GM12878 (cell line): ENCODE data around the gene MCM9. TPM values are rescaled to one million over a fixed set of nuclear protein-coding genes. Genes with fewer than 3 reads are reported as not detected.

Source experiments
- ATAC-seq: fragments of 200-7000 bp; cut with Tn5 transposase; 3 replicates; pipeline ENCODE4 v1.9.1; 2020; ENCODE audit warnings: mild to moderate bottlenecking, moderate library complexity
- BruUV-seq: library from RNA; stranded (reverse); fragments of 400-500 nt; replicated peaks from 2 replicates; lab custom pipeline; 2021; lab: Mats Ljungman, UMichigan
- CTCF ChIA-PET: fragments of 300-600 bp; sonication (Branson Sonifier 250); formaldehyde crosslinking; extraction: SDS; loops from one replicate; lab custom pipeline; 2021; ENCODE audit warnings: inconsistent platforms; lab: Yijun Ruan, JAX
- POLR2A ChIA-PET: fragments of 350-600 bp; formaldehyde crosslinking; extraction: SDS; loops from one replicate; lab custom pipeline; 2021; ENCODE audit warnings: inconsistent platforms; lab: Charles Lee
- RAD21 ChIA-PET: fragments of 300-600 bp; sonication (Branson Sonifier 250); formaldehyde crosslinking; loops from one replicate; lab custom pipeline; 2023; ENCODE audit warnings: antibody characterized with exemption; ENCODE audit not compliant: unreplicated experiment; lab: Charles Lee
- SMC1A ChIA-PET: fragments of 300-600 bp; sonication (Branson Sonifier 250); formaldehyde crosslinking; loops from one replicate; lab custom pipeline; 2023; ENCODE audit not compliant: unreplicated experiment, uncharacterized antibody; lab: Charles Lee
- DNase-seq: peaks from one replicate; pipeline ENCODE4 v3.0.0-alpha.2; 2011; ENCODE audit warnings: low read depth, low spot score
- FAIRE-seq: peaks from 3 replicates; lab custom pipeline; 2011; peaks lifted over from hg19 to GRCh38; lab: Jason Lieb, UNC
- H2AFZ ChIP-seq: 2 replicates; pipeline ENCODE4 v1.6.0; 2011; ENCODE audit warnings: low read depth, low read length, control low read depth; ENCODE audit not compliant: control insufficient read depth
- H3K27ac ChIP-seq: 2 replicates; pipeline ENCODE4 v1.5.1; 2011; ENCODE audit warnings: control low read depth; ENCODE audit not compliant: control insufficient read depth, insufficient read depth
- H3K27me3 ChIP-seq, 2 experiments: replicated peaks in 1 of 2; 2 replicates each; pipeline versions ENCODE4 v1.6.0 to v1.6.1; 2011; ENCODE audit warnings: low read length in 1 of 2; ENCODE audit not compliant: control insufficient read depth in 2 of 2, insufficient read depth in 2 of 2
- H3K36me3 ChIP-seq, 2 experiments: 2 replicates each; pipeline ENCODE4 v1.5.1; 2011; ENCODE audit warnings: low read length in 1 of 2; ENCODE audit not compliant: control insufficient read depth in 2 of 2, insufficient read depth in 2 of 2
- H3K4me1 ChIP-seq: 2 replicates; pipeline ENCODE4 v1.6.1; 2011; ENCODE audit warnings: mild to moderate bottlenecking, low read length, moderate library complexity, mixed read lengths; ENCODE audit not compliant: control insufficient read depth, insufficient read depth
- H3K4me2 ChIP-seq: 2 replicates; pipeline ENCODE4 v1.6.0; 2011; ENCODE audit warnings: control low read depth; ENCODE audit not compliant: control insufficient read depth, insufficient read depth
- H3K4me3 ChIP-seq: fragments of 200-600 bp; sonication (generic); 2 replicates; pipeline ENCODE4 v1.5.1; 2016
- H3K79me2 ChIP-seq: 2 replicates; pipeline ENCODE4 v1.6.0; 2011; ENCODE audit warnings: low read length; ENCODE audit not compliant: control insufficient read depth, insufficient read depth
- H3K9ac ChIP-seq: 2 replicates; pipeline ENCODE4 v1.8.0; 2011; ENCODE audit warnings: low read length, control low read depth, mixed read lengths; ENCODE audit not compliant: control insufficient read depth, insufficient read depth
- H3K9me3 ChIP-seq: replicated peaks from 3 replicates; pipeline ENCODE4 v1.5.1; 2011; ENCODE audit warnings: mild to moderate bottlenecking, low read length; ENCODE audit not compliant: control insufficient read depth, insufficient read depth
- H4K20me1 ChIP-seq: 2 replicates; pipeline ENCODE4 v1.6.0; 2011; ENCODE audit not compliant: control insufficient read depth, insufficient read depth
- IKZF2 ChIP-seq, 2 experiments: fragments of 450-650 bp; IDR thresholded peaks; 2 replicates each; pipeline ENCODE4 v1.6.1; 2017; ENCODE audit warnings: mild to moderate bottlenecking in 2 of 2, moderate library complexity in 2 of 2
- NBN ChIP-seq: fragments of 450-650 bp; IDR thresholded peaks from 2 replicates; pipeline ENCODE4 v1.6.1; 2016
- NFIC ChIP-seq: IDR thresholded peaks from 2 replicates; pipeline ENCODE4 v1.6.1; 2012; ENCODE audit warnings: low read depth, mild to moderate bottlenecking, inconsistent platforms, low read length, moderate library complexity
- NFXL1 ChIP-seq: fragments of 450-650 bp; IDR thresholded peaks from 2 replicates; pipeline ENCODE4 v1.6.1; 2017; ENCODE audit warnings: antibody characterized with exemption, mild to moderate bottlenecking, borderline replicate concordance
- RUNX3 ChIP-seq: IDR thresholded peaks from 2 replicates; pipeline ENCODE4 v1.6.1; 2012; ENCODE audit warnings: low read length, inconsistent platforms
- SIX5 ChIP-seq: IDR thresholded peaks from 2 replicates; pipeline ENCODE4 v1.6.1; 2011; ENCODE audit warnings: mild to moderate bottlenecking, low read depth, low read length, moderate library complexity; ENCODE audit not compliant: severe bottlenecking
- SREBF2 ChIP-seq: IDR thresholded peaks from 2 replicates; pipeline ENCODE4 v1.6.1; 2012; ENCODE audit warnings: mild to moderate bottlenecking, low read length
- STAT1 ChIP-seq: fragments of 450-650 bp; conservative IDR thresholded peaks from 2 replicates; pipeline ENCODE4 v1.6.1; 2014; ENCODE audit warnings: antibody characterized with exemption, mild to moderate bottlenecking
- SUPT20H ChIP-seq: IDR thresholded peaks from 2 replicates; pipeline ENCODE4 v1.6.1; 2011; ENCODE audit warnings: low read depth, mild to moderate bottlenecking, low read length, moderate library complexity, borderline replicate concordance; ENCODE audit not compliant: control insufficient read depth
- SUZ12 ChIP-seq: fragments of 200-600 bp; sonication (generic); IDR thresholded peaks from one replicate; pipeline ENCODE4 v1.6.1; 2018; ENCODE audit warnings: antibody characterized with exemption, mild to moderate bottlenecking; ENCODE audit not compliant: unreplicated experiment
- TARDBP ChIP-seq: IDR thresholded peaks from 2 replicates; pipeline ENCODE4 v1.6.1; 2016; ENCODE audit warnings: borderline replicate concordance
- TCF7 ChIP-seq: IDR thresholded peaks from 2 replicates; pipeline ENCODE4 v1.6.1; 2014; ENCODE audit warnings: antibody characterized with exemption, borderline replicate concordance
- YY1 ChIP-seq: IDR thresholded peaks from 2 replicates; pipeline ENCODE4 v1.6.1; 2011; ENCODE audit warnings: low read depth, mild to moderate bottlenecking, low read length
- WGBS: methylation state at CpG from one replicate; pipeline ENCODE4 v1.1.6; 2016; ENCODE audit warnings: low lambda C conversion rate; ENCODE audit not compliant: insufficient replicate concordance, insufficient coverage; ENCODE audit errors: missing lambda C conversion rate; 5-methylcytosine and 5-hydroxymethylcytosine counted together
- in situ Hi-C: fragments of 300-500 bp; cut with MboI; formaldehyde crosslinking; loops from 9 replicates; pipeline ENCODE4 v1.14.3; 2018; ENCODE audit warnings: mixed read lengths
- intact Hi-C: fragments of 100-400 bp; cut with micrococcal nuclease; formaldehyde crosslinking; loops from one replicate; pipeline ENCODE4 v1.14.2; 2022; ENCODE audit not compliant: unreplicated experiment
- polyA plus RNA-seq, 11 experiments: library from polyadenylated mRNA; depleted of rRNA in 4 of 11; unstranded in 6 of 11; stranded (reverse) in 5 of 11; fragments of >200 nt; fragmentation: Nextera tagmentation in 4 of 11; fragmentation: Illumina TruSeq in 1 of 11; extraction: Ambion mirVana in 4 of 11; extraction: Trizol in 1 of 11; gene quantifications; 1 replicate in 1 of 11; 2 replicates in 10 of 11; pipeline versions ENCODE4 v1.2.1 to v1.2.3, GENCODE V29; 2011 to 2016; ENCODE audit warnings: inconsistent platforms in 2 of 11, missing spikeins in 2 of 11, low read depth in 1 of 11
- total RNA-seq, 4 experiments: library from RNA; depleted of rRNA in 3 of 4; stranded (reverse); fragments of >200 nt in 3 of 4; fragmentation: Illumina TruSeq in 1 of 4; extraction: Trizol in 1 of 4; gene quantifications; 2 replicates each; pipeline versions ENCODE4 v1.2.1 to v1.2.3, GENCODE V29; 2013 to 2021
- TF ChIP-seq, protein P1 (sequence below): fragments of 450-650 bp; formaldehyde crosslinking; IDR thresholded peaks from 2 replicates; pipeline ENCODE4 v1.5.0; 2022; ENCODE audit warnings: mild to moderate bottlenecking, missing genetic modification characterization
- TF ChIP-seq, protein P2 (sequence below): fragments of 450-650 bp; IDR thresholded peaks from 2 replicates; pipeline ENCODE4 v1.6.1; 2017; ENCODE audit warnings: mild to moderate bottlenecking, moderate library complexity

MCM9 gene
- total and polyA plus RNA-seq, 10 of the 15 experiments (the other 5 are each of a cell fraction or from before 2014, with no cell fraction given): 3.4 to 18.5 (median 9.7) TPM

DNA sequence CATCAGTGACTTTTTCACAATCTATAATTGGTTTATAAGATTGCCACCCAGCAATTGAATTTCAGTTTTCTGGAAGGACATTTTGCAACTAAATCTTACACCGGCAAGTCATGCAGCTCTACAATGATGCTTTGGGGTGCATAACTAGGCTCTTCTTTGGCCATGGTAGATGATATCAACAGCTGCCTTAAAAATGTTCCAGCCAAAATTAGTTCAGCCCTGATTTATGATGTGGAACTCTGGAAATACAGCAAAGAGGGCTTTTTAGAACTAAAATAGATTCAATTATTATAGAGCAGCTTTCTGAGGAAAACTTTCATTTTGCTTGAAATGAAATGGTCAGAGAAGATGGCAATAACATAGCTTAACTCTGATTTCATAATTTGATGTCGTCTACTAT is 18.4 kb upstream of the MCM9 start (continued):
- TF ChIP-seq STAT1 (no peak), NFIC (no peak), RUNX3 (no peak), NBN (no peak), TARDBP (no peak), SUZ12 (no peak)
- TF ChIP-seq, protein P1, sequence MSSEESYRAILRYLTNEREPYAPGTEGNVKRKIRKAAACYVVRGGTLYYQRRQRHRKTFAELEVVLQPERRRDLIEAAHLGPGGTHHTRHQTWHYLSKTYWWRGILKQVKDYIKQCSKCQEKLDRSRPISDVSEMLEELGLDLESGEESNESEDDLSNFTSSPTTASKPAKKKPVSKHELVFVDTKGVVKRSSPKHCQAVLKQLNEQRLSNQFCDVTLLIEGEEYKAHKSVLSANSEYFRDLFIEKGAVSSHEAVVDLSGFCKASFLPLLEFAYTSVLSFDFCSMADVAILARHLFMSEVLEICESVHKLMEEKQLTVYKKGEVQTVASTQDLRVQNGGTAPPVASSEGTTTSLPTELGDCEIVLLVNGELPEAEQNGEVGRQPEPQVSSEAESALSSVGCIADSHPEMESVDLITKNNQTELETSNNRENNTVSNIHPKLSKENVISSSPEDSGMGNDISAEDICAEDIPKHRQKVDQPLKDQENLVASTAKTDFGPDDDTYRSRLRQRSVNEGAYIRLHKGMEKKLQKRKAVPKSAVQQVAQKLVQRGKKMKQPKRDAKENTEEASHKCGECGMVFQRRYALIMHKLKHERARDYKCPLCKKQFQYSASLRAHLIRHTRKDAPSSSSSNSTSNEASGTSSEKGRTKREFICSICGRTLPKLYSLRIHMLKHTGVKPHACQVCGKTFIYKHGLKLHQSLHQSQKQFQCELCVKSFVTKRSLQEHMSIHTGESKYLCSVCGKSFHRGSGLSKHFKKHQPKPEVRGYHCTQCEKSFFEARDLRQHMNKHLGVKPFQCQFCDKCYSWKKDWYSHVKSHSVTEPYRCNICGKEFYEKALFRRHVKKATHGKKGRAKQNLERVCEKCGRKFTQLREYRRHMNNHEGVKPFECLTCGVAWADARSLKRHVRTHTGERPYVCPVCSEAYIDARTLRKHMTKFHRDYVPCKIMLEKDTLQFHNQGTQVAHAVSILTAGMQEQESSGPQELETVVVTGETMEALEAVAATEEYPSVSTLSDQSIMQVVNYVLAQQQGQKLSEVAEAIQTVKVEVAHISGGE (CRISPR knock-in tag): no peak
- TF ChIP-seq, all 136 proteins: peak for 0

DNA sequence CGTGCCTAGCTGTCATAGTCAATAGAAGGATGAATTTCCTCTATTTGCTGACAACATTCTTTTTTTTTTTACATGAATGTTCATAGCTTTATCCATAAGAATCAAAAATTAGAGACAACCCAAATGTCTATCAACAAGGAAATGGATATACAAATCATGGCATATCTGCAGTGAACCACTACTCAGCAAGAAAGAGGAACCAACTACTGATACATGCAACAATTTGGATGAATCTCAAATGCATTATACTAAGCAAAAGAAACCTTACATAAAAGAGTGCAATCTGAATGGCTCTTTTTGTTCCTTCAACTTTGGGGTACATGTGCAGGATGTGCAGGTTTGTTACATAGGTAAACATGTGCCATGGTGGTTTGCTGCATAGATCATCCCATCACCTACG is 17.7 kb upstream of the MCM9 start:
- in situ Hi-C loops: loop anchor here (25.0 kb wide), 1 partner anchor 160 kb away; no protein-coding TSS in a partner anchor
- BruUV-seq: no TSS peak
- Histone ChIP-seq H2AFZ (no peak overlapping the region), H3K36me3 (no peaks in the 10 kb centered on the region), H3K27ac (no peak overlapping the region), H3K4me3 (no peak overlapping the region), H4K20me1 (no peaks in the 10 kb centered on the region), H3K9ac (no peak overlapping the region), H3K4me1 (no peaks in the 10 kb centered on the region), H3K9me3 (no peaks in the 10 kb centered on the region), H3K79me2 (no peaks in the 10 kb centered on the region), H3K27me3 (no peaks in the 10 kb centered on the region), H3K4me2 (no peak overlapping the region)
- ChIA-PET RAD21 (no interaction called here), SMC1A (interaction anchor here (1.0 to 2.2 kb wide), 3 partner anchors 11 to 18 kb away, joined by 3 to 6 read pairs (median 4); partner anchors contain the start of gene MCM9), CTCF (interaction anchor here (1.9 kb wide), 1 partner anchor 10 kb away, joined by 7 read pairs; no protein-coding TSS in a partner anchor), POLR2A (no interaction called here)
- ATAC-seq (no peak), FAIRE-seq (peak; percentile 27), DNase-seq (no peak)
- 97% methylated on average over 2 of the region's 2 CpGs for WGBS
- intact Hi-C loops: no loop called here
- TF ChIP-seq YY1 (no peak), SIX5 (no peak), IKZF2 (IDR thresholded peaks at IDR 0.05) (no peak), SREBF2 (no peak), TCF7 (no peak), SUPT20H (no peak), NFXL1 (no peak)
- TF ChIP-seq, protein P2, sequence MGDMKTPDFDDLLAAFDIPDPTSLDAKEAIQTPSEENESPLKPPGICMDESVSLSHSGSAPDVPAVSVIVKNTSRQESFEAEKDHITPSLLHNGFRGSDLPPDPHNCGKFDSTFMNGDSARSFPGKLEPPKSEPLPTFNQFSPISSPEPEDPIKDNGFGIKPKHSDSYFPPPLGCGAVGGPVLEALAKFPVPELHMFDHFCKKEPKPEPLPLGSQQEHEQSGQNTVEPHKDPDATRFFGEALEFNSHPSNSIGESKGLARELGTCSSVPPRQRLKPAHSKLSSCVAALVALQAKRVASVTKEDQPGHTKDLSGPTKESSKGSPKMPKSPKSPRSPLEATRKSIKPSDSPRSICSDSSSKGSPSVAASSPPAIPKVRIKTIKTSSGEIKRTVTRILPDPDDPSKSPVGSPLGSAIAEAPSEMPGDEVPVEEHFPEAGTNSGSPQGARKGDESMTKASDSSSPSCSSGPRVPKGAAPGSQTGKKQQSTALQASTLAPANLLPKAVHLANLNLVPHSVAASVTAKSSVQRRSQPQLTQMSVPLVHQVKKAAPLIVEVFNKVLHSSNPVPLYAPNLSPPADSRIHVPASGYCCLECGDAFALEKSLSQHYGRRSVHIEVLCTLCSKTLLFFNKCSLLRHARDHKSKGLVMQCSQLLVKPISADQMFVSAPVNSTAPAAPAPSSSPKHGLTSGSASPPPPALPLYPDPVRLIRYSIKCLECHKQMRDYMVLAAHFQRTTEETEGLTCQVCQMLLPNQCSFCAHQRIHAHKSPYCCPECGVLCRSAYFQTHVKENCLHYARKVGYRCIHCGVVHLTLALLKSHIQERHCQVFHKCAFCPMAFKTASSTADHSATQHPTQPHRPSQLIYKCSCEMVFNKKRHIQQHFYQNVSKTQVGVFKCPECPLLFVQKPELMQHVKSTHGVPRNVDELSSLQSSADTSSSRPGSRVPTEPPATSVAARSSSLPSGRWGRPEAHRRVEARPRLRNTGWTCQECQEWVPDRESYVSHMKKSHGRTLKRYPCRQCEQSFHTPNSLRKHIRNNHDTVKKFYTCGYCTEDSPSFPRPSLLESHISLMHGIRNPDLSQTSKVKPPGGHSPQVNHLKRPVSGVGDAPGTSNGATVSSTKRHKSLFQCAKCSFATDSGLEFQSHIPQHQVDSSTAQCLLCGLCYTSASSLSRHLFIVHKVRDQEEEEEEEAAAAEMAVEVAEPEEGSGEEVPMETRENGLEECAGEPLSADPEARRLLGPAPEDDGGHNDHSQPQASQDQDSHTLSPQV: no peak
